Mucosa of descending colon (tissue), 3 donors: ENCODE results near the gene HDX. TPM values are rescaled to one million over a fixed set of nuclear protein-coding genes. Genes with fewer than 3 reads are reported as not detected.
A peak's percentile ranks its signal among the peaks of the same experiment; 100 is the strongest.

Source experiments
- ATAC-seq: fragments of 200-7000 bp; cut with Tn5 transposase; one replicate; pipeline ENCODE4 v1.9.1; 2020; ENCODE audit warnings: mild to moderate bottlenecking, moderate library complexity
- DNase-seq, 3 donors: peaks; one replicate each; pipeline ENCODE4 v3.0.0-alpha.2; 2020
- H3K36me3 ChIP-seq: fragments of 200-600 bp; one replicate; pipeline ENCODE4 v1.8.0; 2021; ENCODE audit warnings: low read depth, mild to moderate bottlenecking
- H3K4me1 ChIP-seq: fragments of 200-600 bp; one replicate; pipeline ENCODE4 v1.8.0; 2021; ENCODE audit warnings: low read depth, mild to moderate bottlenecking
- H3K4me3 ChIP-seq: fragments of 200-600 bp; one replicate; pipeline ENCODE4 v1.8.0; 2021; ENCODE audit warnings: mild to moderate bottlenecking
- H3K9me3 ChIP-seq: fragments of 200-600 bp; one replicate; pipeline ENCODE4 v1.8.0; 2021; ENCODE audit warnings: mild to moderate bottlenecking
- CTCF ChIP-seq: fragments of 200-600 bp; IDR thresholded peaks from one replicate; pipeline ENCODE4 v1.8.0; 2022; ENCODE audit warnings: antibody characterized with exemption, mild to moderate bottlenecking
- intact Hi-C, 2 donors: fragments of 100-400 bp; cut with DNase I in 1 of 2; cut with micrococcal nuclease in 1 of 2; formaldehyde crosslinking; loops; one replicate each; pipeline versions ENCODE4 v1.11.0 to v1.11.1; 2022; cut with DNase I, micrococcal nuclease
- total RNA-seq, 3 donors: library from RNA; stranded (reverse); fragmentation: NEBNext Ultra II Directional in 2 of 3; extraction: Animal tissue kit (Norgen Biotek cat#: 25700) in 2 of 3; gene quantifications; one replicate each; pipeline versions ENCODE4 v1.2.1 to v1.2.4, GENCODE V29; 2021 to 2023
- donor health status: DM: no; HTN: no; CAD: no; lungs with moderate emphysema.
- donor health status: DM: no; HTN: no; CAD: no.
- donor health status: DM: no; HTN: yes; CAD: no.

Gene HDX
- total RNA-seq, 3 donors from 2014 or later, result 2.0 to 8.6 (median 2.3) TPM

GRCh38 chrX:84453351-84454246 is 48.7 kb downstream of the HDX start:
- DNase-seq, result peak in 1 of 3 donors; percentile 11

GRCh38 chrX:84441143-84441542 is 61.1 kb downstream of the HDX start:
- H3K36me3 ChIP-seq, result no peaks in the 10 kb centered on the region
- no peak for ATAC-seq
- no peak for DNase-seq
- intact Hi-C loops, result no loop called here
- H3K4me3 ChIP-seq, result no peak overlapping the region
- no peak for TF ChIP-seq CTCF
- H3K9me3 ChIP-seq, result no peaks in the 10 kb centered on the region
- H3K4me1 ChIP-seq, result no peaks in the 10 kb centered on the region

More at GRCh38 chrX:84453351-84454246, 48.7 kb downstream of the HDX start:
- H3K4me1 ChIP-seq, result no peaks in the 10 kb centered on the region
- no peaks in the 10 kb centered on the region for H3K36me3 ChIP-seq
- intact Hi-C loops, result no loop called here
- no peak overlapping the region for H3K4me3 ChIP-seq
- no peaks in the 10 kb centered on the region for H3K9me3 ChIP-seq
- ATAC-seq, result no peak
- TF ChIP-seq CTCF, result no peak

- no peak for TF ChIP-seq CTCF
- intact Hi-C loops, result no loop called here
- H3K4me3 ChIP-seq, result no peak overlapping the region
- no peaks in the 10 kb centered on the region for H3K36me3 ChIP-seq
- no peaks in the 10 kb centered on the region for H3K9me3 ChIP-seq
- ATAC-seq (no peak), DNase-seq (no peak)
- no peaks in the 10 kb centered on the region for H3K4me1 ChIP-seq
Measured at GRCh38 chrX:84415140-84415539, 87.1 kb downstream of the HDX start.

GRCh38 chrX:84363663-84364062 is 138.6 kb downstream of the HDX start:
- H3K36me3 ChIP-seq, result no peaks in the 10 kb centered on the region
- H3K9me3 ChIP-seq, result no peaks in the 10 kb centered on the region
- DNase-seq (no peak), ATAC-seq (no peak)
- intact Hi-C loops, result no loop called here
- no peak overlapping the region for H3K4me3 ChIP-seq
- H3K4me1 ChIP-seq, result no peaks in the 10 kb centered on the region
- no peak for TF ChIP-seq CTCF

- ATAC-seq, result no peak
- intact Hi-C loops, result no loop called here
- no peaks in the 10 kb centered on the region for H3K4me1 ChIP-seq
- no peak for DNase-seq
- no peaks in the 10 kb centered on the region for H3K36me3 ChIP-seq
- TF ChIP-seq CTCF, result no peak
- no peak overlapping the region for H3K4me3 ChIP-seq
- H3K9me3 ChIP-seq, result no peaks in the 10 kb centered on the region
Measured at GRCh38 chrX:84363051-84363450, 139.2 kb downstream of the HDX start.
